Fibroblast of lung (primary cell): ENCODE data around the gene HERC3.

Experiments
- EZH2 ChIP-seq: IDR thresholded peaks from 2 replicates; pipeline ENCODE4 v1.5.1; 2012; ENCODE audit warnings: low read length, control low read depth, mild to moderate bottlenecking; ENCODE audit errors: missing control alignments
- TF ChIP-seq, protein P1 (sequence below), 2 donors: IDR thresholded peaks in 1 of 2; conservative IDR thresholded peaks in 1 of 2; 1 replicate in 1 of 2; 2 replicates in 1 of 2; pipeline ENCODE4 v1.5.1; 2011 to 2012; ENCODE audit warnings: low read length in 2 of 2, control low read depth in 1 of 2, inconsistent platforms in 1 of 2, low read depth in 1 of 2, mild to moderate bottlenecking in 1 of 2

- TF ChIP-seq, protein P1, sequence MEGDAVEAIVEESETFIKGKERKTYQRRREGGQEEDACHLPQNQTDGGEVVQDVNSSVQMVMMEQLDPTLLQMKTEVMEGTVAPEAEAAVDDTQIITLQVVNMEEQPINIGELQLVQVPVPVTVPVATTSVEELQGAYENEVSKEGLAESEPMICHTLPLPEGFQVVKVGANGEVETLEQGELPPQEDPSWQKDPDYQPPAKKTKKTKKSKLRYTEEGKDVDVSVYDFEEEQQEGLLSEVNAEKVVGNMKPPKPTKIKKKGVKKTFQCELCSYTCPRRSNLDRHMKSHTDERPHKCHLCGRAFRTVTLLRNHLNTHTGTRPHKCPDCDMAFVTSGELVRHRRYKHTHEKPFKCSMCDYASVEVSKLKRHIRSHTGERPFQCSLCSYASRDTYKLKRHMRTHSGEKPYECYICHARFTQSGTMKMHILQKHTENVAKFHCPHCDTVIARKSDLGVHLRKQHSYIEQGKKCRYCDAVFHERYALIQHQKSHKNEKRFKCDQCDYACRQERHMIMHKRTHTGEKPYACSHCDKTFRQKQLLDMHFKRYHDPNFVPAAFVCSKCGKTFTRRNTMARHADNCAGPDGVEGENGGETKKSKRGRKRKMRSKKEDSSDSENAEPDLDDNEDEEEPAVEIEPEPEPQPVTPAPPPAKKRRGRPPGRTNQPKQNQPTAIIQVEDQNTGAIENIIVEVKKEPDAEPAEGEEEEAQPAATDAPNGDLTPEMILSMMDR (conservative IDR thresholded peaks at IDR 0.05 in 1 of 2, IDR thresholded peaks at IDR 0.05 in 1 of 2; ENCODE audit: low read depth in 1 of 2, low read length in 2 of 2) = no peak
- no peak for TF ChIP-seq EZH2
These were observed 165.5 kb downstream of the HERC3 start for GRCh38 chr4:88757776-88758175.
